HG02610 (cell line): ENCODE data around the gene CCDC68.
"Not testable (repeated sequence)": the region's sequence is repeated elsewhere in the genome, so short reads cannot be mapped to it uniquely, and the experiment has no call there.

Experiments
- ATAC-seq: cut with Tn5 transposase; IDR thresholded peaks from one replicate; pipeline ENCODE4 v1.9.1; 2021; ENCODE audit warnings: mild to moderate bottlenecking, moderate library complexity; ENCODE audit not compliant: unreplicated experiment

Gene CCDC68

GRCh38 chr18:54958704-54959625 is at the start of gene CCDC68:
Gene CCDC68 (minus strand): TSS chr18:54959461. CDS start chr18:54942791, 16,670 bp downstream.
- ATAC-seq = no peak

GRCh38 chr18:55007602-55008001 is 48.3 kb upstream of the CCDC68 start:
- ATAC-seq = no peak

- ATAC-seq = no peak
Observed at GRCh38 chr18:55003695-55004094, 44.4 kb upstream of the CCDC68 start.

- ATAC-seq = no peak
Observed at GRCh38 chr18:55002261-55002660, 43.0 kb upstream of the CCDC68 start.

GRCh38 chr18:55001394-55002024 is 42.2 kb upstream of the CCDC68 start:
- no peak for ATAC-seq

GRCh38 chr18:55000529-55000928 is 41.3 kb upstream of the CCDC68 start:
- no peak for ATAC-seq

GRCh38 chr18:54999016-54999415 is 39.8 kb upstream of the CCDC68 start:
- ATAC-seq = no peak

- no peak for ATAC-seq
Observed at GRCh38 chr18:54995421-54996143, 36.3 kb upstream of the CCDC68 start.

- ATAC-seq = no peak
Observed at GRCh38 chr18:54991981-54992380, 32.7 kb upstream of the CCDC68 start.

- no peak for ATAC-seq
Observed at GRCh38 chr18:54984908-54985307, 25.6 kb upstream of the CCDC68 start.

- ATAC-seq = no peak
Observed at GRCh38 chr18:54983791-54984190, 24.5 kb upstream of the CCDC68 start.

- ATAC-seq = peak; percentile 85
Observed at GRCh38 chr18:54983041-54983686, 23.9 kb upstream of the CCDC68 start.

GRCh38 chr18:54981076-54981475 is 21.8 kb upstream of the CCDC68 start:
- no peak for ATAC-seq

GRCh38 chr18:54975598-54975997 is 16.3 kb upstream of the CCDC68 start:
- no peak for ATAC-seq

GRCh38 chr18:54973046-54973445 is 13.8 kb upstream of the CCDC68 start:
- ATAC-seq = no peak

- ATAC-seq = no peak
Observed at GRCh38 chr18:54968807-54969206, 9.5 kb upstream of the CCDC68 start.

- ATAC-seq = not testable (repeated sequence)
Observed at GRCh38 chr18:54968237-54968636, 9.0 kb upstream of the CCDC68 start.

- no peak for ATAC-seq
Observed at GRCh38 chr18:54967786-54968185, 8.5 kb upstream of the CCDC68 start.

- no peak for ATAC-seq
Observed at GRCh38 chr18:54964741-54965140, 5.5 kb upstream of the CCDC68 start.

GRCh38 chr18:54962919-54963645 is 3.8 kb upstream of the CCDC68 start:
- no peak for ATAC-seq
